Neural progenitor cell (in vitro differentiated cells): ENCODE measurements around the gene ITPR3.

ENCODE experiments used
- EZH2 ChIP-seq: fragments of 200-600 bp; sonication (generic); IDR thresholded peaks from 2 replicates; pipeline ENCODE4 v1.6.1; 2017; ENCODE audit warnings: antibody characterized with exemption, mild to moderate bottlenecking, moderate library complexity
- TF ChIP-seq, protein P1 (sequence below): fragments of 200-600 bp; sonication (generic); IDR thresholded peaks from 2 replicates; pipeline ENCODE4 v1.5.1; 2017; ENCODE audit warnings: antibody characterized with exemption, mild to moderate bottlenecking

DNA sequence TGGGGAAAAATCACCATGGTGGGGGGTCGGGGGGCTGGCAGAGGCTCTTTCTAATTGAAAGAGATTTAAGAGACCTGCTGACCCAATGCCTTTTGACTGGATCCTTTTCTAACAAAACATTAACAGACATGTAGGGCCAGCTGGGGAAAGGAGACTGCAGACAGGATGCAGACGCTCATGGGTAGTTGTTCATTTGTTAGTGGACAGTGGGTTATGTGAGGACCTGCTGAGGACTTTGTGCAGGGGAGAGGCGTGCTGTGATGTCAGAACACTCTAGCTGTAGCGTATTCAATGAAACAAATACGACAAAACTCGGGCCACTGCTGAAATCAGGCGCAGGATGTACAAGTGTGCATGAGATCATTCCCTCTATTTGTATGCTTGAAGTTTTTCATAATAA is 124.4 kb downstream of the ITPR3 start:
- TF ChIP-seq, protein P1, sequence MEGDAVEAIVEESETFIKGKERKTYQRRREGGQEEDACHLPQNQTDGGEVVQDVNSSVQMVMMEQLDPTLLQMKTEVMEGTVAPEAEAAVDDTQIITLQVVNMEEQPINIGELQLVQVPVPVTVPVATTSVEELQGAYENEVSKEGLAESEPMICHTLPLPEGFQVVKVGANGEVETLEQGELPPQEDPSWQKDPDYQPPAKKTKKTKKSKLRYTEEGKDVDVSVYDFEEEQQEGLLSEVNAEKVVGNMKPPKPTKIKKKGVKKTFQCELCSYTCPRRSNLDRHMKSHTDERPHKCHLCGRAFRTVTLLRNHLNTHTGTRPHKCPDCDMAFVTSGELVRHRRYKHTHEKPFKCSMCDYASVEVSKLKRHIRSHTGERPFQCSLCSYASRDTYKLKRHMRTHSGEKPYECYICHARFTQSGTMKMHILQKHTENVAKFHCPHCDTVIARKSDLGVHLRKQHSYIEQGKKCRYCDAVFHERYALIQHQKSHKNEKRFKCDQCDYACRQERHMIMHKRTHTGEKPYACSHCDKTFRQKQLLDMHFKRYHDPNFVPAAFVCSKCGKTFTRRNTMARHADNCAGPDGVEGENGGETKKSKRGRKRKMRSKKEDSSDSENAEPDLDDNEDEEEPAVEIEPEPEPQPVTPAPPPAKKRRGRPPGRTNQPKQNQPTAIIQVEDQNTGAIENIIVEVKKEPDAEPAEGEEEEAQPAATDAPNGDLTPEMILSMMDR: no peak
- TF ChIP-seq EZH2: no peak
